ENCODE results near the gene SCGB1D4. TPM values are rescaled to one million over a fixed set of nuclear protein-coding genes. Genes with fewer than 3 reads are reported as not detected.

The SCGB1D4 gene
- total RNA-seq, 6 experiments from 2014 or later = not detected

GRCh38 chr11:62273789-62274275, 25.0 kb downstream of the SCGB1D4 start:
- no peaks in the 10 kb centered on the region for H3K9me3 ChIP-seq
- no peak for TF ChIP-seq POLR2A (IDR thresholded peaks at IDR 0.05)
- no peaks in the 10 kb centered on the region for H3K27me3 ChIP-seq
- H3K4me1 ChIP-seq = no peaks in the 10 kb centered on the region
- no peak for DNase-seq
- H3K4me3 ChIP-seq = no peak overlapping the region
- intact Hi-C loops (cut with DNase I) = no loop called here
- no peak overlapping the region for H3K27ac ChIP-seq
- no peak for ATAC-seq
- WGBS (ENCODE audit: insufficient coverage, low coverage, low lambda C conversion rate, missing lambda C conversion rate) = 20% methylated on average over 1 of the region's 7 CpGs
- H3K36me3 ChIP-seq = no peaks in the 10 kb centered on the region

DNA sequence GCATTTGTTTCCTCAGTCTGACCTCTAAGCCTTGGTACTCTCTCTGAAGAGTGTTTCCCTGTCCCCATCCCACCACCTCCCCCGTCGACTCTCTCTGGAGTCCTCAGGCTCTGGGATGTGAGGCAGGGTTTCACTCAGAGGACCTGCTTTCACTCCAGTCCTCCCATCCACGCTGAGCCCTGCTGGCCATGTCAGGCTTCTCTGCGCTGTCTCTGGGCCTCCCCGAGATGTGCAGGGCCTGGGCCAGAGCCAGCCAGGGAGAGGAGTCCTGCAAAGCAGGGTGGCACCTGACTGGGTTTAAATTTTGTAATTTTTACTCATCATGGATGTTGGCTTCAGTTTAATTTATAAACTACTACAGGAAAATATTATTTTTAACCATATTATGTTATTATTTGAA, 25.6 kb downstream of the SCGB1D4 start:
- 74% methylated on average over 4 of the region's 5 CpGs for WGBS (ENCODE audit: insufficient coverage, low coverage, low lambda C conversion rate, missing lambda C conversion rate)
- DNase-seq (no peak), ATAC-seq (no peak)
- Histone ChIP-seq H3K9me3 (no peaks in the 10 kb centered on the region), H3K4me3 (no peak overlapping the region), H3K36me3 (no peaks in the 10 kb centered on the region), H3K4me1 (no peaks in the 10 kb centered on the region), H3K27ac (no peak overlapping the region), H3K27me3 (no peaks in the 10 kb centered on the region)
- TF ChIP-seq POLR2A (IDR thresholded peaks at IDR 0.05) = no peak
- no peak for TF ChIP-seq CTCF (IDR thresholded peaks at IDR 0.05)
- intact Hi-C loops (cut with DNase I) = no loop called here

DNA sequence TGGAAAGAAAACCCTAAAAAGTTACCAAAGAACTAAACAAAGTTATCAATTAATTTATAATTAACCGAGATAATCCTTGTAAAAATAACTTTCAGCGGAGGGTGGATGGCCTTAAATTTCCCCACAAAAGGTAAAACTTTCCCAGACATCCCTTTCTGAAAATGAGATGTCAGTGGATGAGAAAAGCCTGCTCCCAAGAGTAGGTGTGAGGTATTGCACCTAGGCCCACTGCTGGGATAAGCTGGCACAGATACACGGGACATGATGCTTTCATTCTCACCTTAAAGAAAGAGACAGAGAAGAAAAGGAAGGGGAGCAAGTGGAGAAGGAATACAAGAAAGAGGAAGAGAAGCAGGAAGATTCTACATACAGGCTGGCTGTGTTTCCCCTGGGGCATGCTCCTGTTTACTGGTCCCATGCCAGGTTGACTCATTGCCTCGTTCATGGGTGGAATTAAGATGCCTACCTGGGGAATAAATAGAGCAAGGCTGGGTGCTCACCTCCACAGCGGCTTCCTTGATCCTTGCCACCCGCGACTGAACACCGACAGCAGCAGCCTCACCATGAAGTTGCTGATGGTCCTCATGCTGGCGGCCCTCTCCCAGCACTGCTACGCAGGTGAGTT, 29.1 kb downstream of the SCGB1D4 start, which contains the start of gene SCGB2A2:
Gene SCGB2A2 (plus strand): TSS at position 505 of the 625 bp plus-strand sequence. CDS start 59 bp downstream, at position 564.
- Histone ChIP-seq H3K4me3 (no peak within 1 kb of the TSS), H3K27me3 (no peaks in the 10 kb centered on the region), H3K4me1 (no peaks in the 10 kb centered on the region), H3K9me3 (no peaks in the 10 kb centered on the region), H3K36me3 (no peaks in the 10 kb centered on the region), H3K27ac (no peak within 1 kb of the TSS)
- DNase-seq (no peak), ATAC-seq (no peak)
- peak in 2 of 4 donors; percentile 17 to 26 for TF ChIP-seq CTCF (IDR thresholded peaks at IDR 0.05)
- no peak for TF ChIP-seq POLR2A (IDR thresholded peaks at IDR 0.05)
- 55% methylated on average over 8 of the region's 10 CpGs for WGBS (ENCODE audit: insufficient coverage, low coverage, low lambda C conversion rate, missing lambda C conversion rate)
- intact Hi-C loops (cut with DNase I) = no loop called here

DNA sequence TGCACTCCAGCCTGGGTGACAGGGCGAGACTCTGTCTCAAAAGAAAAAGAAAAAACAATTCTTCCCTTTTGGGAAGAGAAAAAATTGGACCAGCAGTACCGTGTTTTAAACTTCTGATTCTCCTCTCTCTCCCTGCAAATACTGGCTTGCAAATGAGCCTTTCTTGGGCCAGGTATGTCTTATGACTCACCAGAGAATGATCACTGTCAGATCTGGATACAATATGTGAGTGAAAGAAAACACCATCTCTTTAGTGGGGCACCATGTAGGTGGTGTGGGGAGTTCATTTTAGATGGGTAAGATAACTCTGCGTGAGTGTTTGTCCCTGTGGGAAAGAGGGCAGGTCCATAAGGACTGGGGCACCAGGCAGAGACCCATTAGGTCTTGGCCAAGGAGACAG, 31.3 kb downstream of the SCGB1D4 start:
- 17% methylated on average over 2 of the region's 3 CpGs for WGBS (ENCODE audit: insufficient coverage, low coverage, low lambda C conversion rate, missing lambda C conversion rate)
- no peaks in the 10 kb centered on the region for H3K9me3 ChIP-seq
- H3K27ac ChIP-seq = no peak overlapping the region
- DNase-seq = no peak
- intact Hi-C loops (cut with DNase I) = no loop called here
- TF ChIP-seq CTCF (IDR thresholded peaks at IDR 0.05) (no peak), POLR2A (IDR thresholded peaks at IDR 0.05) (no peak)
- H3K4me1 ChIP-seq = no peaks in the 10 kb centered on the region
- no peaks in the 10 kb centered on the region for H3K36me3 ChIP-seq
- H3K27me3 ChIP-seq = no peaks in the 10 kb centered on the region
- no peak for ATAC-seq
- H3K4me3 ChIP-seq = no peak overlapping the region

GRCh38 chr11:62267050-62267449, 31.8 kb downstream of the SCGB1D4 start:
- 57% methylated on average over 1 of the region's 1 CpG for WGBS (ENCODE audit: insufficient coverage, low coverage, low lambda C conversion rate, missing lambda C conversion rate)
- H3K9me3 ChIP-seq = no peaks in the 10 kb centered on the region
- intact Hi-C loops (cut with DNase I) = no loop called here

More at GRCh38 chr11:62267050-62267449, 31.8 kb downstream of the SCGB1D4 start:
- DNase-seq (no peak), ATAC-seq (no peak)
- Histone ChIP-seq H3K27ac (no peak overlapping the region), H3K4me1 (no peaks in the 10 kb centered on the region), H3K36me3 (no peaks in the 10 kb centered on the region), H3K27me3 (no peaks in the 10 kb centered on the region), H3K4me3 (no peak overlapping the region)
- no peak for TF ChIP-seq CTCF (IDR thresholded peaks at IDR 0.05)
- TF ChIP-seq POLR2A (IDR thresholded peaks at IDR 0.05) = no peak
